Caki2 (cell line): ENCODE measurements around the gene MCUR1. TPM values are rescaled to one million over a fixed set of nuclear protein-coding genes. Genes with fewer than 3 reads are reported as not detected.
"Not testable (repeated sequence)": the region's sequence is repeated elsewhere in the genome, so short reads cannot be mapped to it uniquely, and the experiment has no call there.

Experiments used
- DNase-seq: peaks from one replicate; pipeline ENCODE4 v3.0.0-alpha.2; 2015; ENCODE audit warnings: low read depth
- in situ Hi-C: cut with HindIII; loops from 2 replicates; pipeline ENCODE4 v1.10.0; 2016; ENCODE audit warnings: low sequenced_read_pairs, low pct_unique_long_range_greater_than_20kb, mixed read lengths
- total RNA-seq: library from RNA; depleted of rRNA; stranded (reverse); fragments of >200 nt; shearing (Covaris generic); gene quantifications from 2 replicates; pipeline ENCODE4 v1.2.3, GENCODE V29; 2014; ENCODE audit warnings: low replicate concordance

MCUR1 gene
- total RNA-seq, 1 experiment from 2014 or later = 21.6 TPM

- in situ Hi-C loops = no loop called here
Observed at GRCh38 chr6:13795041-13795750, 19.2 kb downstream of the MCUR1 start.

GRCh38 chr6:13794184-13794583 lies 20.2 kb downstream of the MCUR1 start:
- peak; percentile 67 for DNase-seq
- in situ Hi-C loops = no loop called here

More at GRCh38 chr6:13795041-13795750, 19.2 kb downstream of the MCUR1 start:
- DNase-seq = peak; percentile 81

GRCh38 chr6:13789746-13790145 lies 24.6 kb downstream of the MCUR1 start:
- no peak for DNase-seq
- in situ Hi-C loops = no loop called here

GRCh38 chr6:13788820-13789219 lies 25.5 kb downstream of the MCUR1 start:
- in situ Hi-C loops = no loop called here
- no peak for DNase-seq

GRCh38 chr6:13787137-13787536 lies 27.2 kb downstream of the MCUR1 start:
- no peak for DNase-seq
- in situ Hi-C loops = no loop called here

GRCh38 chr6:13780162-13780561 lies 34.2 kb downstream of the MCUR1 start:
- in situ Hi-C loops, DNase-seq: not testable (repeated sequence)

- in situ Hi-C loops = no loop called here
- DNase-seq = no peak
Observed at GRCh38 chr6:13778028-13778427, 36.3 kb downstream of the MCUR1 start.

- no peak for DNase-seq
- in situ Hi-C loops = no loop called here
Observed at GRCh38 chr6:13776602-13777001, 37.8 kb downstream of the MCUR1 start.

- DNase-seq, in situ Hi-C loops: not testable (repeated sequence)
Observed at GRCh38 chr6:13775466-13775865, 38.9 kb downstream of the MCUR1 start.

- in situ Hi-C loops, DNase-seq: not testable (repeated sequence)
Observed at GRCh38 chr6:13772358-13773030, 41.9 kb downstream of the MCUR1 start.

- no peak for DNase-seq
- in situ Hi-C loops = no loop called here
Observed at GRCh38 chr6:13769655-13770053, 44.7 kb downstream of the MCUR1 start.

GRCh38 chr6:13769034-13769654 lies 45.2 kb downstream of the MCUR1 start:
- no peak for DNase-seq
- in situ Hi-C loops = no loop called here

- no peak for DNase-seq
- in situ Hi-C loops = no loop called here
Observed at GRCh38 chr6:13767121-13767808, 47.1 kb downstream of the MCUR1 start.

GRCh38 chr6:13766201-13766634 lies 48.1 kb downstream of the MCUR1 start:
- peak; percentile 62 for DNase-seq

GRCh38 chr6:13765570-13765969 lies 48.8 kb downstream of the MCUR1 start:
- in situ Hi-C loops = no loop called here
- DNase-seq = no peak

More at GRCh38 chr6:13766201-13766634, 48.1 kb downstream of the MCUR1 start:
- in situ Hi-C loops = no loop called here

GRCh38 chr6:13764996-13765395 lies 49.4 kb downstream of the MCUR1 start:
- no peak for DNase-seq
- in situ Hi-C loops = no loop called here

- no peak for DNase-seq
- in situ Hi-C loops = no loop called here
Observed at GRCh38 chr6:13763740-13764381, 50.5 kb downstream of the MCUR1 start.
